Endothelial cell (in vitro differentiated cells): ENCODE data around the gene FOSB. TPM values are rescaled to one million over a fixed set of nuclear protein-coding genes. Genes with fewer than 3 reads are reported as not detected.

Source experiments
- DNase-seq: peaks from one replicate; pipeline ENCODE4 v3.0.0; 2021; ENCODE audit warnings: low spot score
- H3K27ac Mint-ChIP-seq: one replicate; pipeline ENCODE4 v1.8.0; 2021; ENCODE audit warnings: mixed read lengths, inconsistent platforms; ENCODE audit not compliant: unreplicated experiment
- H3K27me3 Mint-ChIP-seq: one replicate; pipeline ENCODE4 v1.8.0; 2021; ENCODE audit warnings: mild to moderate bottlenecking, moderate library complexity, mixed read lengths, inconsistent platforms; ENCODE audit not compliant: unreplicated experiment
- H3K36me3 Mint-ChIP-seq: one replicate; pipeline ENCODE4 v1.8.0; 2021; ENCODE audit warnings: mild to moderate bottlenecking, low read depth, mixed read lengths, inconsistent platforms; ENCODE audit not compliant: unreplicated experiment
- H3K4me1 Mint-ChIP-seq: one replicate; pipeline ENCODE4 v1.8.0; 2021; ENCODE audit warnings: mild to moderate bottlenecking, mixed read lengths, inconsistent platforms; ENCODE audit not compliant: unreplicated experiment
- H3K4me3 Mint-ChIP-seq: one replicate; pipeline ENCODE4 v1.8.0; 2021; ENCODE audit warnings: mild to moderate bottlenecking, mixed read lengths, inconsistent platforms; ENCODE audit not compliant: unreplicated experiment
- H3K9me3 Mint-ChIP-seq: one replicate; pipeline ENCODE4 v1.8.0; 2021; ENCODE audit warnings: mixed read lengths, inconsistent platforms; ENCODE audit not compliant: unreplicated experiment
- CTCF ChIP-seq: fragments of 200-600 bp; sonication (generic); IDR thresholded peaks from one replicate; pipeline ENCODE4 v1.5.0; 2021; ENCODE audit warnings: antibody characterized with exemption; ENCODE audit not compliant: unreplicated experiment
- total RNA-seq: library from RNA; stranded (reverse); fragmentation: NEBNext Ultra II Directional; extraction: Animal tissue kit (Norgen Biotek cat#: 25700); gene quantifications from one replicate; pipeline ENCODE4 v1.2.1, GENCODE V29; 2021; ENCODE audit not compliant: unreplicated experiment

FOSB gene
- total RNA-seq, 1 donor from 2014 or later: 64.2 TPM

GRCh38 chr19:45420871-45421270 is 46.9 kb upstream of the FOSB start:
- no peak for TF ChIP-seq CTCF
- peaks cover 19% of the 10 kb centered on the region for H3K4me1 Mint-ChIP-seq
- no peaks in the 10 kb centered on the region for H3K9me3 Mint-ChIP-seq
- peaks cover 13% of the 10 kb centered on the region for H3K27me3 Mint-ChIP-seq
- peak overlapping the region; percentile 48 for H3K27ac Mint-ChIP-seq
- H3K4me3 Mint-ChIP-seq: no peak overlapping the region
- DNase-seq: no peak
- peaks cover 6% of the 10 kb centered on the region for H3K36me3 Mint-ChIP-seq

GRCh38 chr19:45421947-45422498 is 45.8 kb upstream of the FOSB start:
- Mint-ChIP-seq H3K36me3 (peaks cover 6% of the 10 kb centered on the region), H3K27ac (no peak overlapping the region), H3K27me3 (peaks cover 13% of the 10 kb centered on the region), H3K4me1 (peaks cover 19% of the 10 kb centered on the region), H3K9me3 (no peaks in the 10 kb centered on the region), H3K4me3 (peak overlapping the region; percentile 40)
- TF ChIP-seq CTCF: no peak
- DNase-seq: no peak

- no peaks in the 10 kb centered on the region for H3K9me3 Mint-ChIP-seq
- H3K4me1 Mint-ChIP-seq: peaks cover 19% of the 10 kb centered on the region
- no peak for DNase-seq
- peaks cover 13% of the 10 kb centered on the region for H3K27me3 Mint-ChIP-seq
- peak overlapping the region; percentile 89 for H3K27ac Mint-ChIP-seq
- peaks cover 6% of the 10 kb centered on the region for H3K36me3 Mint-ChIP-seq
- no peak for TF ChIP-seq CTCF
- H3K4me3 Mint-ChIP-seq: peak overlapping the region; percentile 94
Observed at GRCh38 chr19:45423033-45423588, 44.7 kb upstream of the FOSB start.

GRCh38 chr19:45423589-45424190 is 44.1 kb upstream of the FOSB start, which contains the start of gene ERCC1:
Gene ERCC1, minus strand, starts transcription at chr19:45423917. Its CDS starts 543 bp downstream, at chr19:45423374.
- DNase-seq: peak; percentile 90
- peaks cover 20% of the 10 kb centered on the region for H3K4me1 Mint-ChIP-seq
- H3K9me3 Mint-ChIP-seq: no peaks in the 10 kb centered on the region
- H3K27ac Mint-ChIP-seq: peak within 1 kb of the TSS; percentile 89
- no peak for TF ChIP-seq CTCF
- H3K4me3 Mint-ChIP-seq: peak within 1 kb of the TSS; percentile 94
- H3K27me3 Mint-ChIP-seq: peaks cover 10% of the 10 kb centered on the region
- peaks cover 6% of the 10 kb centered on the region for H3K36me3 Mint-ChIP-seq
